ENCODE data around the gene SMC5. TPM values are rescaled to one million over a fixed set of nuclear protein-coding genes. Genes with fewer than 3 reads are reported as not detected.
A peak's percentile ranks its signal among the peaks of the same experiment; 100 is the strongest.
"Not testable (repeated sequence)": the region's sequence is repeated elsewhere in the genome, so short reads cannot be mapped to it uniquely, and the experiment has no call there.

Gene SMC5
- total and polyA plus RNA-seq, 12 donors = 6.9 to 16.4 (median 12.5) TPM

DNA sequence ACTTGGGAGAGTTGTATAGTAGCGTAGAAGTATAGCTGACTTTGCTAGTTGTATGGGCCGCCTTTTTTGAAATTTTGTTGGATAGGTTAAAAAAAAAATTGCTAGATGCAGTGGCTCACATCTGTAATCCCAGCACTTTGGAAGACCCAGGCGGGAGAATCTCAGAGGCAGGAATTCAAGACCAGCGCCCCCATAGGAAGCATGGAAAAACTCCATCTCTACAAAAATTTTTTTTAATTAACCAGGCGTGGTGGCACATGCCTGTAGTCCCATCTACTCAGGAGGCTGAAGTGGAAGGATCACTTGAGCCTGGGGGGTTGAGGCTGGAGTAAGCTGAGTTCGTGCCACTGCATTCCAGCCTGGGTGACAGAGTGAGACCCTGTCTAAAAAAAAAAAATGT lies 59.2 kb downstream of the SMC5 start:
- DNase-seq (no peak), ATAC-seq (no peak)
- no peak overlapping the region for H3K4me3 ChIP-seq
- H3K27ac ChIP-seq = no peak overlapping the region
- TF ChIP-seq, protein P1, sequence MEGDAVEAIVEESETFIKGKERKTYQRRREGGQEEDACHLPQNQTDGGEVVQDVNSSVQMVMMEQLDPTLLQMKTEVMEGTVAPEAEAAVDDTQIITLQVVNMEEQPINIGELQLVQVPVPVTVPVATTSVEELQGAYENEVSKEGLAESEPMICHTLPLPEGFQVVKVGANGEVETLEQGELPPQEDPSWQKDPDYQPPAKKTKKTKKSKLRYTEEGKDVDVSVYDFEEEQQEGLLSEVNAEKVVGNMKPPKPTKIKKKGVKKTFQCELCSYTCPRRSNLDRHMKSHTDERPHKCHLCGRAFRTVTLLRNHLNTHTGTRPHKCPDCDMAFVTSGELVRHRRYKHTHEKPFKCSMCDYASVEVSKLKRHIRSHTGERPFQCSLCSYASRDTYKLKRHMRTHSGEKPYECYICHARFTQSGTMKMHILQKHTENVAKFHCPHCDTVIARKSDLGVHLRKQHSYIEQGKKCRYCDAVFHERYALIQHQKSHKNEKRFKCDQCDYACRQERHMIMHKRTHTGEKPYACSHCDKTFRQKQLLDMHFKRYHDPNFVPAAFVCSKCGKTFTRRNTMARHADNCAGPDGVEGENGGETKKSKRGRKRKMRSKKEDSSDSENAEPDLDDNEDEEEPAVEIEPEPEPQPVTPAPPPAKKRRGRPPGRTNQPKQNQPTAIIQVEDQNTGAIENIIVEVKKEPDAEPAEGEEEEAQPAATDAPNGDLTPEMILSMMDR (IDR thresholded peaks at IDR 0.05) = no peak
- H3K36me3 ChIP-seq = peaks cover 0 to 100% (median 28%) of the 10 kb centered on the region in 9 donors
- H3K4me1 ChIP-seq = no peaks in the 10 kb centered on the region
- 87 to 92% methylated on average over 6 of the region's 6 CpGs for WGBS, 2 donors
- no peaks in the 10 kb centered on the region for H3K9me3 ChIP-seq
- H3K27me3 ChIP-seq = no peaks in the 10 kb centered on the region
- intact Hi-C loops (cut with DNase I) = no loop called here

- H3K9me3 ChIP-seq = no peaks in the 10 kb centered on the region
- 95 to 97% methylated on average over 4 of the region's 4 CpGs for WGBS, 2 donors
- H3K27ac ChIP-seq = no peak overlapping the region
- H3K4me1 ChIP-seq = no peaks in the 10 kb centered on the region
- TF ChIP-seq, protein P1 (IDR thresholded peaks at IDR 0.05) = no peak
- H3K4me3 ChIP-seq = no peak overlapping the region
- H3K36me3 ChIP-seq = peaks cover 0 to 100% (median 23%) of the 10 kb centered on the region in 9 donors
- ATAC-seq (no peak), DNase-seq (no peak)
- intact Hi-C loops (cut with DNase I) = loop anchor here in 1 of 10 donors (10.0 kb wide), 1 partner anchor 57 kb away; no protein-coding TSS in a partner anchor
- H3K27me3 ChIP-seq = no peaks in the 10 kb centered on the region
Observed at GRCh38 chr9:70322096-70322495, 63.3 kb downstream of the SMC5 start.

- Histone ChIP-seq H3K9me3 (no peaks in the 10 kb centered on the region), H3K4me3 (no peak overlapping the region), H3K36me3 (peaks cover 0 to 100% (median 33%) of the 10 kb centered on the region in 9 donors), H3K27me3 (no peaks in the 10 kb centered on the region), H3K4me1 (no peaks in the 10 kb centered on the region), H3K27ac (no peak overlapping the region)
- intact Hi-C loops (cut with DNase I) = loop anchor here in 2 of 10 donors (5.0 to 10.0 kb wide), 2 partner anchors 38 to 60 kb away; no protein-coding TSS in a partner anchor
- 74 to 94% methylated on average over 3 of the region's 3 CpGs for WGBS, 2 donors
- DNase-seq (no peak), ATAC-seq (no peak)
- TF ChIP-seq, protein P1 (IDR thresholded peaks at IDR 0.05) = no peak
Observed at GRCh38 chr9:70324963-70325362, 66.2 kb downstream of the SMC5 start.

GRCh38 chr9:70328625-70329024 lies 69.8 kb downstream of the SMC5 start:
- not testable (repeated sequence) for ATAC-seq, H3K4me1 ChIP-seq, H3K4me3 ChIP-seq, H3K27ac ChIP-seq, DNase-seq, H3K9me3 ChIP-seq, H3K27me3 ChIP-seq
- peaks cover 0 to 100% (median 34%) of the 10 kb centered on the region in 9 donors for H3K36me3 ChIP-seq
- intact Hi-C loops (cut with DNase I) = loop anchor here in 2 of 10 donors (5.0 to 10.0 kb wide), 2 partner anchors 41 to 64 kb away; no protein-coding TSS in a partner anchor
- WGBS, 2 donors = 83 to 96% methylated on average over 4 of the region's 4 CpGs

DNA sequence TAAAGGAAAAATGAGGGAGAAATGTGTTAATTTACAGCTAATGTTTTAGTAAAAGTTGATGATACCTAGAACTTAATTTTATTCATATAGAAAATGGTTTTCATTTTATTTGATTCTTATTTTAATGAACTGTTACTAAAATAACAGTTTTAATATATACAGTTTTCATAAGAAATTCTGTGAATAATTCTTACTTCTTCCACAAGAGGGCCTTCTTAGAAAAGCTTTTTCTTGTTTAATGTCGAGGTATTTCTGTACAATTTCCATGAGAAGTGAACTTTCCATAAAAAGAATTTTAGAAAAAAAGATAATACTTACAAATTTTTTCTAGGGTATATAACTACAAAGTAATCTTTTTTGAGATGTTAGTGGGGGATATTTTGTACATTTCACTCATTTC lies 81.8 kb downstream of the SMC5 start:
- intact Hi-C loops (cut with DNase I) = loop anchor here in 7 of 10 donors (1.0 to 10.0 kb wide), 6 partner anchors 52 to 262 kb away; no protein-coding TSS in a partner anchor
- ATAC-seq = no peak
- DNase-seq = no peak
- Histone ChIP-seq H3K4me1 (peaks cover 0 to 8% (median 0%) of the 10 kb centered on the region in 9 donors), H3K4me3 (no peak overlapping the region), H3K27ac (no peak overlapping the region), H3K36me3 (peaks cover 0 to 47% (median 0%) of the 10 kb centered on the region in 9 donors), H3K27me3 (no peaks in the 10 kb centered on the region), H3K9me3 (no peaks in the 10 kb centered on the region)
- TF ChIP-seq, protein P1 (IDR thresholded peaks at IDR 0.05) = peak in 7 of 9 donors; percentile 48 to 71 (median 66)
- 0 to 2% methylated on average over 1 of the region's 1 CpG for WGBS, 2 donors

All from heart right ventricle (tissue), 16 donors.